GM12878 (cell line): Measurements from ENCODE around the gene PDLIM5.

Experiments
- ATF7 ChIP-seq: fragments of 450-650 bp; IDR thresholded peaks from 2 replicates; pipeline ENCODE4 v1.6.1; 2016; ENCODE audit warnings: low read depth, mild to moderate bottlenecking
- CHD4 ChIP-seq: fragments of 200-600 bp; sonication (generic); IDR thresholded peaks from 2 replicates; pipeline ENCODE4 v1.6.1; 2016; ENCODE audit warnings: mild to moderate bottlenecking
- CREB1 ChIP-seq: IDR thresholded peaks from 2 replicates; pipeline ENCODE4 v1.6.1; 2012; ENCODE audit warnings: low read depth, mild to moderate bottlenecking, inconsistent platforms
- CTCF ChIP-seq, 3 experiments: IDR thresholded peaks in 2 of 3; conservative IDR thresholded peaks in 1 of 3; 2 replicates each; pipeline ENCODE4 v1.5.1; 2011; ENCODE audit warnings: low read depth in 3 of 3, low read length in 3 of 3, mild to moderate bottlenecking in 3 of 3, control low read depth in 2 of 3, moderate library complexity in 2 of 3, inconsistent platforms in 1 of 3, mixed read lengths in 1 of 3; ENCODE audit not compliant: control insufficient read depth in 2 of 3, insufficient read depth in 1 of 3; ENCODE audit errors: extremely low read depth in 1 of 3
- ETV6 ChIP-seq, 2 experiments: fragments of 450-650 bp in 1 of 2; IDR thresholded peaks in 1 of 2; conservative IDR thresholded peaks in 1 of 2; 2 replicates each; pipeline ENCODE4 v1.6.1; 2014; ENCODE audit warnings: antibody characterized with exemption in 1 of 2, borderline replicate concordance in 1 of 2, low read depth in 1 of 2, mild to moderate bottlenecking in 1 of 2, moderate library complexity in 1 of 2
- GABPA ChIP-seq: IDR thresholded peaks from 2 replicates; pipeline ENCODE4 v1.6.1; 2014; ENCODE audit warnings: antibody characterized with exemption, low read depth, mild to moderate bottlenecking, inconsistent platforms
- MEF2B ChIP-seq: fragments of 450-650 bp; IDR thresholded peaks from 2 replicates; pipeline ENCODE4 v1.6.1; 2018; ENCODE audit warnings: mild to moderate bottlenecking, moderate library complexity; ENCODE audit not compliant: partially characterized antibody, poor library complexity, severe bottlenecking
- SIX5 ChIP-seq: IDR thresholded peaks from 2 replicates; pipeline ENCODE4 v1.6.1; 2011; ENCODE audit warnings: mild to moderate bottlenecking, low read depth, low read length, moderate library complexity; ENCODE audit not compliant: severe bottlenecking
- TBL1XR1 ChIP-seq: IDR thresholded peaks from 2 replicates; pipeline ENCODE4 v1.6.1; 2012; ENCODE audit warnings: low read depth, low read length, improper control_type of control experiment
- USF1 ChIP-seq: IDR thresholded peaks from 2 replicates; pipeline ENCODE4 v1.6.1; 2011; ENCODE audit warnings: borderline replicate concordance, low read depth, mild to moderate bottlenecking, moderate library complexity, mixed read lengths, low read length; ENCODE audit not compliant: insufficient read depth; ENCODE audit errors: extremely low read length

GRCh38 chr4:94550851-94551250, 99.1 kb downstream of the PDLIM5 start:
- no peak for TF ChIP-seq CREB1
- no peak for TF ChIP-seq SIX5
- no peak for TF ChIP-seq TBL1XR1
- TF ChIP-seq MEF2B = no peak
- TF ChIP-seq USF1 = no peak
- no peak for TF ChIP-seq ETV6 (conservative IDR thresholded peaks at IDR 0.05 in 1 of 2, IDR thresholded peaks at IDR 0.05 in 1 of 2; ENCODE audit: borderline replicate concordance in 1 of 2, low read depth in 1 of 2)
- no peak for TF ChIP-seq ATF7
- no peak for TF ChIP-seq CTCF (IDR thresholded peaks at IDR 0.05 in 2 of 3, conservative IDR thresholded peaks at IDR 0.05 in 1 of 3; ENCODE audit: control insufficient read depth in 2 of 3, extremely low read depth in 1 of 3, insufficient read depth in 1 of 3, low read depth in 3 of 3, low read length in 3 of 3)
- no peak for TF ChIP-seq GABPA
- TF ChIP-seq CHD4 = no peak
